H9 (cell line): Measurements from ENCODE around the gene MTERF4. TPM values are rescaled to one million over a fixed set of nuclear protein-coding genes. Genes with fewer than 3 reads are reported as not detected.

ENCODE experiments used
- DNase-seq: peaks from one replicate; pipeline ENCODE4 v3.0.0-alpha.2; 2017
- H2AFZ ChIP-seq: one replicate; pipeline ENCODE4 v1.6.1; 2013; ENCODE audit warnings: mild to moderate bottlenecking, low read length, control low read depth, moderate library complexity
- H2AK5ac ChIP-seq: 2 replicates; pipeline ENCODE4 v1.6.1; 2013; ENCODE audit warnings: low read length, control low read depth, mixed read lengths; ENCODE audit not compliant: insufficient read length
- H2BK120ac ChIP-seq: one replicate; pipeline ENCODE4 v1.6.1; 2013; ENCODE audit warnings: low read depth, mild to moderate bottlenecking, low read length, control low read depth, inconsistent platforms; ENCODE audit not compliant: poor library complexity, severe bottlenecking
- H2BK12ac ChIP-seq: 2 replicates; pipeline ENCODE4 v1.6.1; 2013; ENCODE audit warnings: low read length, control low read depth, mixed read lengths, low read depth; ENCODE audit not compliant: insufficient read length
- H2BK15ac ChIP-seq: 2 replicates; pipeline ENCODE4 v1.6.1; 2013; ENCODE audit warnings: low read depth, low read length, control low read depth
- H2BK20ac ChIP-seq: one replicate; pipeline ENCODE4 v1.6.1; 2013; ENCODE audit warnings: low read depth, mild to moderate bottlenecking, low read length, control low read depth, inconsistent platforms; ENCODE audit not compliant: poor library complexity, severe bottlenecking
- H2BK5ac ChIP-seq: 2 replicates; pipeline ENCODE4 v1.6.1; 2013; ENCODE audit warnings: low read length, control low read depth, mixed read lengths; ENCODE audit not compliant: insufficient read length
- H3K14ac ChIP-seq: 2 replicates; pipeline ENCODE4 v1.6.1; 2013; ENCODE audit warnings: low read length, control low read depth; ENCODE audit not compliant: insufficient read depth
- H3K18ac ChIP-seq: 2 replicates; pipeline ENCODE4 v1.6.1; 2013; ENCODE audit warnings: low read depth, mild to moderate bottlenecking, mixed read lengths, low read length, control low read depth; ENCODE audit not compliant: insufficient read length
- H3K23ac ChIP-seq: 2 replicates; pipeline ENCODE4 v1.6.1; 2013; ENCODE audit warnings: low read length, control low read depth, mixed read lengths, low read depth; ENCODE audit not compliant: insufficient read length
- H3K23me2 ChIP-seq: 2 replicates; pipeline ENCODE4 v1.6.1; 2013; ENCODE audit warnings: low read depth, mild to moderate bottlenecking, mixed read lengths, low read length, control low read depth; ENCODE audit not compliant: insufficient read length, poor library complexity, severe bottlenecking
- H3K27ac ChIP-seq: 2 replicates; pipeline ENCODE4 v1.5.1; 2013; ENCODE audit warnings: low read length, control low read depth, mixed read lengths, low read depth; ENCODE audit not compliant: insufficient read length
- H3K27me3 ChIP-seq: 2 replicates; pipeline ENCODE4 v1.6.1; 2013; ENCODE audit warnings: low read length, control low read depth, inconsistent platforms; ENCODE audit not compliant: insufficient read depth
- H3K4ac ChIP-seq: 2 replicates; pipeline ENCODE4 v1.6.1; 2013; ENCODE audit warnings: low read depth, mild to moderate bottlenecking, control low read depth, inconsistent platforms, low read length, moderate library complexity
- H3K4me1 ChIP-seq: 2 replicates; pipeline ENCODE4 v1.6.1; 2013; ENCODE audit warnings: low read length, control low read depth, inconsistent platforms; ENCODE audit not compliant: insufficient read depth
- H3K4me2 ChIP-seq: 2 replicates; pipeline ENCODE4 v1.6.1; 2013; ENCODE audit warnings: low read length, control low read depth, mixed read lengths; ENCODE audit not compliant: insufficient read length, insufficient read depth
- H3K56ac ChIP-seq: 2 replicates; pipeline ENCODE4 v1.6.1; 2013; ENCODE audit warnings: low read depth, mild to moderate bottlenecking, mixed read lengths, low read length, control low read depth; ENCODE audit not compliant: insufficient read length
- H3K79me1 ChIP-seq: 2 replicates; pipeline ENCODE4 v1.6.1; 2013; ENCODE audit warnings: low read depth, mild to moderate bottlenecking, moderate library complexity, low read length, control low read depth, inconsistent platforms; ENCODE audit not compliant: insufficient read depth, poor library complexity, severe bottlenecking
- H3K79me2 ChIP-seq: 2 replicates; pipeline ENCODE4 v1.6.1; 2013; ENCODE audit warnings: low read length, control low read depth, inconsistent platforms; ENCODE audit not compliant: insufficient read depth
- H3K9ac ChIP-seq: 2 replicates; pipeline ENCODE4 v1.6.1; 2013; ENCODE audit warnings: low read length, control low read depth, mixed read lengths; ENCODE audit not compliant: insufficient read length; ENCODE audit errors: extremely low read depth
- H3K9me3 ChIP-seq: one replicate; pipeline ENCODE4 v1.6.1; 2013; ENCODE audit warnings: low read depth, low read length, inconsistent platforms; ENCODE audit not compliant: control insufficient read depth
- H3T11ph ChIP-seq: one replicate; pipeline ENCODE4 v1.6.1; 2013; ENCODE audit warnings: mild to moderate bottlenecking, low read length, control low read depth, inconsistent platforms
- H4K20me1 ChIP-seq: one replicate; pipeline ENCODE4 v1.6.1; 2013; ENCODE audit not compliant: control insufficient read depth, insufficient read length, insufficient read depth
- H4K5ac ChIP-seq: 2 replicates; pipeline ENCODE4 v1.6.1; 2013; ENCODE audit warnings: low read depth, mild to moderate bottlenecking, mixed read lengths, low read length, control low read depth; ENCODE audit not compliant: insufficient read length
- H4K8ac ChIP-seq: replicated peaks from 2 replicates; pipeline ENCODE4 v1.6.1; 2013; ENCODE audit warnings: low read length, control low read depth, mixed read lengths, low read depth; ENCODE audit not compliant: insufficient read length
- H4K91ac ChIP-seq: 2 replicates; pipeline ENCODE4 v1.6.1; 2013; ENCODE audit warnings: low read depth, mild to moderate bottlenecking, moderate library complexity, mixed read lengths, low read length, control low read depth; ENCODE audit not compliant: insufficient read length
- H3K27ac Mint-ChIP-seq, 3 experiments: 2 replicates in 2 of 3; 3 replicates in 1 of 3; pipeline ENCODE4 v1.8.0; 2020 to 2021; ENCODE audit warnings: mixed read lengths in 3 of 3, mild to moderate bottlenecking in 1 of 3, moderate library complexity in 1 of 3
- H3K27me3 Mint-ChIP-seq: 2 replicates; pipeline ENCODE4 v1.8.0; 2021; ENCODE audit warnings: low read depth, mild to moderate bottlenecking, moderate library complexity, mixed read lengths
- H3K36me3 Mint-ChIP-seq, 3 experiments: 2 replicates in 2 of 3; 3 replicates in 1 of 3; pipeline ENCODE4 v1.8.0; 2020 to 2021; ENCODE audit warnings: low read depth in 3 of 3, mixed read lengths in 3 of 3; ENCODE audit not compliant: insufficient read depth in 1 of 3
- H3K4me1 Mint-ChIP-seq, 2 experiments: 2 replicates each; pipeline ENCODE4 v1.8.0; 2020; ENCODE audit warnings: mixed read lengths in 2 of 2
- H3K4me3 Mint-ChIP-seq, 2 experiments: 2 replicates in 1 of 2; 3 replicates in 1 of 2; pipeline ENCODE4 v1.8.0; 2020 to 2021; ENCODE audit warnings: mild to moderate bottlenecking in 2 of 2, mixed read lengths in 2 of 2, moderate library complexity in 1 of 2
- H3K9me3 Mint-ChIP-seq, 2 experiments: 2 replicates in 1 of 2; 3 replicates in 1 of 2; pipeline ENCODE4 v1.8.0; 2020; ENCODE audit warnings: mild to moderate bottlenecking in 2 of 2, mixed read lengths in 2 of 2, moderate library complexity in 1 of 2
- CTCF ChIP-seq: fragments of 200-600 bp; sonication (generic); conservative IDR thresholded peaks from 3 replicates; pipeline ENCODE4 v1.8.0; 2021; ENCODE audit warnings: antibody characterized with exemption, mild to moderate bottlenecking
- whole genome bisulfite sequencing: extraction: QIAGEN DNeasy Blood & Tissue Kit; methylation state at CpG from one replicate; pipeline ENCODE4 v1.1.7; 2013; ENCODE audit warnings: missing lambda C conversion rate, low lambda C conversion rate, mixed read lengths; ENCODE audit not compliant: insufficient read length; ENCODE audit errors: extremely low coverage; 5-methylcytosine and 5-hydroxymethylcytosine counted together
- total RNA-seq: library from RNA; stranded (reverse); gene quantifications from 2 replicates; pipeline ENCODE4 v1.2.1, GENCODE V29; 2021

MTERF4 gene
- total RNA-seq, 1 experiment from 2014 or later: 35.0 TPM

- Histone ChIP-seq H3K23ac (no peak overlapping the region), H3K79me1 (no peaks in the 10 kb centered on the region), H2BK120ac (no peak overlapping the region), H2BK15ac (no peak overlapping the region), H3K4me2 (no peak overlapping the region), H2BK20ac (no peak overlapping the region), H4K8ac (no peak overlapping the region), H2AFZ (no peak overlapping the region), H3K27me3 (no peaks in the 10 kb centered on the region), H2BK5ac (no peak overlapping the region), H3T11ph (no peak overlapping the region), H3K14ac (no peak overlapping the region), H3K9ac (no peak overlapping the region), H2AK5ac (no peak overlapping the region), H3K56ac (no peak overlapping the region), H4K20me1 (no peaks in the 10 kb centered on the region), H4K5ac (no peak overlapping the region), H3K18ac (no peak overlapping the region), H3K4me1 (no peaks in the 10 kb centered on the region), H3K9me3 (no peaks in the 10 kb centered on the region), H2BK12ac (no peak overlapping the region), H4K91ac (no peak overlapping the region), H3K4ac (no peak overlapping the region), H3K79me2 (no peaks in the 10 kb centered on the region), H3K27ac (no peak overlapping the region), H3K23me2 (no peaks in the 10 kb centered on the region)
- TF ChIP-seq CTCF: no peak
- no CpG with 5 or more reads among the region's 33 CpGs for whole genome bisulfite sequencing
- Mint-ChIP-seq H3K27ac (no peak overlapping the region), H3K27me3 (peaks cover 17% of the 10 kb centered on the region), H3K36me3 (no peaks in the 10 kb centered on the region), H3K4me3 (no peak overlapping the region), H3K4me1 (no peaks in the 10 kb centered on the region), H3K9me3 (no peaks in the 10 kb centered on the region)
- no peak for DNase-seq
Measured at GRCh38 chr2:241051578-241052487, 50.3 kb downstream of the MTERF4 start.
